Stimulated activated effector memory CD8-positive, alpha-beta T cell treated with anti-CD3 and anti-CD28 coated beads, Interleukin-12 subunit alpha, Interleukin-12 subunit beta, amount 100 ng/mL, for 72 hours (primary cell): ENCODE measurements around the gene CEMIP.
"Not testable (repeated sequence)": the region's sequence is repeated elsewhere in the genome, so short reads cannot be mapped to it uniquely, and the experiment has no call there.

Source experiments
- ATAC-seq: fragments of 150-1000 bp; cut with Tn5 transposase; 2 replicates; pipeline ENCODE4 v1.10.0; 2021
- DNase-seq, 2 donors: peaks; one replicate each; pipeline ENCODE4 v3.0.0; 2021 to 2022; ENCODE audit warnings: low spot score in 2 of 2
- H3K27ac Mint-ChIP-seq: one replicate; pipeline ENCODE4 v1.8.0; 2022; ENCODE audit warnings: mild to moderate bottlenecking, mixed read lengths
- H3K36me3 Mint-ChIP-seq: one replicate; pipeline ENCODE4 v1.8.0; 2022; ENCODE audit warnings: mild to moderate bottlenecking, mixed read lengths
- H3K4me1 Mint-ChIP-seq: one replicate; pipeline ENCODE4 v1.8.0; 2022; ENCODE audit warnings: mixed read lengths
- H3K4me3 Mint-ChIP-seq: one replicate; pipeline ENCODE4 v1.8.0; 2022; ENCODE audit warnings: mild to moderate bottlenecking, mixed read lengths
- H3K9me3 Mint-ChIP-seq: one replicate; pipeline ENCODE4 v1.8.0; 2022; ENCODE audit warnings: mixed read lengths

CEMIP gene

DNA sequence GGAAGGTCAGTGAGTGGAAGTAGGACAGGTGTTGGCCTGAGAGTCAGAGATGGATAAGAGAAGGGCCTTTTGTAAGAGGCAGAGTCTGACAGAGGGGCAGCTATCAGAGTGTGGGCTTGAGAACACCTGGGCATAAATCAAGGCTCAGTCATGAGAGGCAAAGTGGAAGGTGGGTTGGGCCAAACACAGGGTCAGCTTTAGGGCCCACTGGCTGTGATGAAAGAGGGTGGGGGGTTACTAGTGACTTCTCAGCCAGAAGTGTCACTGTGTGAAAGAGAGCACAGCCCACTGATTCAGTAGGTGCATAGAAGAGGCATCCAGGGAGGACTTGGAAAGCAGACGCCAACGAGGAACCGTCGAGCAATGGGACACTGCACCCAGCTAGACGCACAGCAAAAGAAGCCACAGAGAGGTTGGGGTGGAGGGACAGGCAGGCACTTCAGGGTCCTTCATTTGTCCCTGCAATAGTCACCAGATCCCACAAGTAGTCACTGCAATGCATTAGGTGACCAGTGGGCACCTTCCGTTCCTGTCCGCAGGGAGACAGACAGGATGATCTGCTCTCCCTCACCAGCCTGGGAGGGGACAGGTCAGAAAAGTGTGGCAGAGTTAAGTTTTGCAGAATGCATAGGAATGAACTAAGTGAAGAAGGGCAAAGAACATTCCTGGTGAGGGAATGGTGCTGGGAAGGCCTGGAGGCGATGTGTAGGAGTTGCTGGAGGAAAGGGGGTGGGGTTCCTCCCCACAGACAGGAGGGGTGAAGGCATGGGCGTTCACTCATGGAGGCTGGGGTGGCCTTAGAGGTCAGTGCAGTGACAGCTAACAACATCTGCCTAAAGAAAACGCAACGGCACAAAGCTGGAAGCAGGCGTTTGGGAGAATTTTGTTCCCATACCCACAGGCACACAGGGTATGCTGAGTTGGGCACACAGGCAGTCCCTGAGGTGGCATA is 174.1 kb downstream of the CEMIP start:
- Mint-ChIP-seq H3K36me3 (peaks cover 5% of the 10 kb centered on the region), H3K4me3 (no peak overlapping the region), H3K27ac (peak overlapping the region; percentile 41), H3K4me1 (peaks cover 37% of the 10 kb centered on the region), H3K9me3 (no peaks in the 10 kb centered on the region)
- DNase-seq: no peak
- ATAC-seq: no peak

DNA sequence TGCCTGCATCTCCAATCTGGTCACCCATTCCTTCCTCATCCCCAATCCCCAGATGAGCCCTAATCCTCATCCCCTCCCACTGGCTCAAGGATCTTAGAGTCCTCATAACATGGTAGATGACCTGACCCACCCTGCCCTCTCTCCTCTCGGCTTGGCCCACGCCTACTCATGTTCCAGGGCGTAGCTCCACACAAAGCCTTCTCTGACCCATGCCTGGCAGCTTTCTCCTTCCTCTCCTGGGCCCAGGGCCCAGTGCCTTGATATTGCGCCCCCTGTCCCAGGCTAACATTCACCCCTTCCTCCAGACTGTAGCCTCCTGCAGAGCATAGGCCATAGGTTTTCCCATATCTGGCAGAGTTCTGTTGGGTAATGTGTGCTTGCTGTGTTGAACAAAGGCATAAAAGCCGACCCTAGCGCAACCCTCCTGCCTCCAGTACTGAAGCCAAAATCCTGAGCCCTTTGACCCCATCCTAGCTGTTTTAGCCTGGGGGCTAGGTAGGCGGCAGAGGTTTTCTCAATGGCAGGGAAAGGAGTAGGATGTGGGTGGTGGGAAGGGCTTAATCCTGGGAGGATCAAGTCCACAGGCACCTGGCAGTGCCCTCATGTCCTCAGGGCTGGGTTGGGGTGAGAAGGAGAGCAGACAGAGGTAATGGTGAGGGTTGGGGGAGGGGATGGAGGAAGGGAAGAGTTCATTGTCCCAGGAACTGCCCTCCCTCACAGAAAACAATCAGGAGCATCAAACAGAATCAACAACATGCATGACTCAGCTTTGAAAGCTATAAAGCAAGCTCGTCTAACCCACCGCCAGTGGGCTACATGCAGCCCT is 175.0 kb downstream of the CEMIP start:
- Mint-ChIP-seq H3K4me1 (peaks cover 37% of the 10 kb centered on the region), H3K4me3 (no peak overlapping the region), H3K36me3 (peaks cover 11% of the 10 kb centered on the region), H3K27ac (peak overlapping the region; percentile 46), H3K9me3 (no peaks in the 10 kb centered on the region)
- no peak for DNase-seq
- no peak for ATAC-seq

DNA sequence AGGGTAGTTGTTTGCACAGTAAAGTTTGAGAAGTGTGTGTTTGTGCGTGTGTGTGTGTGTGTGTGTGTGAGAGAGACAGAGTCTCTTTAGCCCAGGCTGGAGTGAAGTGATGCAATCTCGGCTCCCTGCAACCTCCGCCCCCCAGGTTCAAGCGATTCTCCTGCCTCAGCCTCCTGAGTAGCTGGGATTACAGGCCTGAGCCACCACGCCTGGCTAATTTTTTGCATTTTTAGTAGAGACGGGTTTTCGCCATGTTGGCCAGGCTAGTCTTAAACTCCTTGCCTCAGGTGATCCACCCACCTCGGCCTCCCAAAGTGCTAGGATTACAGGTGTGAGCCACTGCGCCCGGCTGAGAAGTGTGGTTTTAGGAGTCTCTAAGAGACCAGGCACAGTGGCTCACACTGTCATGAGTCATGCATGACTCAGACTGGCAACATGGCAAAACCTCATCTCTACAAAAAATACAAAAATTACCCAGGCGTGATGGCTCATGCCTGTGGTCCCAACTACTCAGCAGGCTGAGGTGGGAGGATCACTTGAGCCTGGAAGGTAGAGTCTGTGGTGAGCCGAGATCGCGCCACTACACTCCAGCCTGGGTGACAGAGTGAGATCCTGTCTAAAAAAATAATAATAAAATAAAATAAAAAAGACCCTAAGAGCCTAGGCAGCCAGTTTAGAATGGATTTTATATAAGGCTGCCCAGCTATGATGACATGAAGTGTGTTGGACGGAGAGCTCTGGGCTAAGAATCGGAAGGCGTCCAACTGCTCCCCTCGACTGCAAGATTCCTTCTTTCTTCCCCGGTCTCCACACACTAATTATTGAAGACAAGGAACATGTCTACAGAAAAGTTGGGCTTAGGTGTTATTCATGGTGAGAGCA is 176.6 kb downstream of the CEMIP start:
- ATAC-seq (peak; percentile 99), DNase-seq (peak; percentile 33 to 70)
- peak overlapping the region; percentile 37 for H3K27ac Mint-ChIP-seq
- H3K4me1 Mint-ChIP-seq: peaks cover 37% of the 10 kb centered on the region
- peaks cover 27% of the 10 kb centered on the region for H3K36me3 Mint-ChIP-seq
- not testable (repeated sequence) for H3K9me3 Mint-ChIP-seq, H3K4me3 Mint-ChIP-seq

DNA sequence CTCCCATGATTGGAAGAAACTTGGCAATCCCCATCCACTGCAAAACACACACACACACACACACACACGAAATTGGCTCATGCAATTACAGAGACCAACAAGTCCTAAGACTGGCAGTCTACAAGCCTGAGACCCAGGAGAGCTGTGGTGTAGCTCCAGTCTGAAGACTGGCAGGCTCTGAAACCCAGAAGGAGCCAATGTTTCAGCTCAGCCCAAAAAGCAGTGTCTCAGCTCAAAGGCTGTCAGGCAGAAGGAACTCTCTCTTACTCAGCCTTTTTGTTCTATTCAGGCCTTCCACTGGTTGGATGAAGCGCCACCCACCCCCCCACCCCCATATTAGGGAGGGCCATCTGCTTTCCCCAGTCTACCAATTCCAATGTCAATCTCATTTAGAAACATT is 178.4 kb downstream of the CEMIP start:
- no peak for DNase-seq
- ATAC-seq: no peak

DNA sequence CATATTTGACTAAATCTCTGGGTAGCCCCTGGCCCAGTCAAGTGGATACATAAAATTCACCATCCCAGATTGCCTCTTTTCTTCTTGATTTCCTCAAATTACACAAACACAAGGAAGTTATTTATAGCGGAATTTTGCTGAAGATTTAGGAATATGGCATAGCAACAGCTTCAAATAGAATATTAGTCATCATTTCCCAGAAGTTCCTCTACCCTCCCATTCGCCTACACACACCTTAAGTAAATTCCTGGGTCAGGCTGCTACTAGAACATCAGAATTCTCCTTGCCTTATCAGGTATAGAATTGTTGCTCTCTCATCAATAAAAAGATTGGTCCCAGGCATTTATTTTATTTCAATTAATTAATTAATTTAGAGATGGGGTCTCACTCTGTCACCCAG is 178.8 kb downstream of the CEMIP start:
- no peaks in the 10 kb centered on the region for H3K9me3 Mint-ChIP-seq
- H3K4me3 Mint-ChIP-seq: no peak overlapping the region
- H3K36me3 Mint-ChIP-seq: peaks cover 34% of the 10 kb centered on the region
- peaks cover 46% of the 10 kb centered on the region for H3K4me1 Mint-ChIP-seq
- no peak for DNase-seq
- ATAC-seq: no peak
- H3K27ac Mint-ChIP-seq: no peak overlapping the region

More for the DNA sequence above, 178.4 kb downstream of the CEMIP start:
- Mint-ChIP-seq H3K4me1 (peaks cover 46% of the 10 kb centered on the region), H3K4me3 (no peak overlapping the region), H3K9me3 (no peaks in the 10 kb centered on the region), H3K36me3 (peaks cover 34% of the 10 kb centered on the region), H3K27ac (peak overlapping the region; percentile 36)

DNA sequence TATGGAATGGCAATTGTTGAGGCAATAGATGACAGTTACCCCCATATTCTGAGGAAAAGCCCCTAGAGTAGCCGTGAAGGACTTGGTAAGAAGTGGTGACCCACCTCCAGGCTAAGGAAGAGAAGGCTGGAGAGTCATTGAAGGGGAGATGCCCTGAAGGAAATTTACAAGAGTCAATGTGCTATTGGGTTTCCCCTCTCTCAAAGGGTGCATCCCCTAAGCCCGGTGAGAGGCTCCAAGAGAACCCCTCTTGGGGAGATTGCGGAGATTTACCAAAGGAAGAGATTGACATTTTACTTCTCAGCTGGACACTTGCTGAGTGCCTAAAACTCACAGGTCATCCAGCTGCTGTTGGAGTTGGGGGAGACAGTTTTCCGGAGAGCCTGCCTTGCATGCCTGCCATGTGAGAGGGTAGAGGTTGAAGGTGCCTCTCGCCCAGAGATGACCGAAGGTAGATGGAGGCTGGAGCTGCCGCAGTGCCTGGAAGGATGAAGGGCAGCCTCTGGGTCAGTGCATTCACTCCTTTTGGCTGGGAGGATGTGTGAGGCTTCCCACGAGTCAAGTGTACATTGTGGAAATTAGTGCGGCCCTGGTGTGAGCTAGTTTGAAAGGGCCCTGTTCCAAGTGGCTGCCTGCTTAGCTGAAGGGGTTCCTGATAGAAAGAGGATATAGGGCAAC is 179.8 kb downstream of the CEMIP start:
- Mint-ChIP-seq H3K4me1 (peaks cover 44% of the 10 kb centered on the region), H3K9me3 (no peaks in the 10 kb centered on the region), H3K4me3 (no peak overlapping the region), H3K36me3 (peaks cover 34% of the 10 kb centered on the region), H3K27ac (no peak overlapping the region)
- DNase-seq (no peak), ATAC-seq (no peak)

DNA sequence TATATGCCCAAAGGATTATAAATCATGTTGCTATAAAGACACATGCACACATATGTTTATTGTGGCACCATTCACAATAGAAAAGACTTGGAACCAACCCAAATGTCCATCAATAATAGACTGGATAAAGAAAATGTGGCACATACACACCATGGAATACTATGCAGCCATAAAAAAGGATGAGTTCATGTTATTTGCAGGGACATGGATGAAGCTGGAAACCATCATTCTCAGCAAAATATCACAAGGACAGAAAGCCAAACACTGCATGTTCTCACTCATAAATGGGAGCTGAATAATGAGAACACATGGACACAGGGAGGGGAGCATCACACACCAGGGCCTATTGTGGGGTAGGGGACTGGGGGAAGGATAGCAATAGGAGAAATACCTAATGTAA is 186.3 kb downstream of the CEMIP start:
- H3K4me3 Mint-ChIP-seq, H3K9me3 Mint-ChIP-seq: not testable (repeated sequence)

DNA sequence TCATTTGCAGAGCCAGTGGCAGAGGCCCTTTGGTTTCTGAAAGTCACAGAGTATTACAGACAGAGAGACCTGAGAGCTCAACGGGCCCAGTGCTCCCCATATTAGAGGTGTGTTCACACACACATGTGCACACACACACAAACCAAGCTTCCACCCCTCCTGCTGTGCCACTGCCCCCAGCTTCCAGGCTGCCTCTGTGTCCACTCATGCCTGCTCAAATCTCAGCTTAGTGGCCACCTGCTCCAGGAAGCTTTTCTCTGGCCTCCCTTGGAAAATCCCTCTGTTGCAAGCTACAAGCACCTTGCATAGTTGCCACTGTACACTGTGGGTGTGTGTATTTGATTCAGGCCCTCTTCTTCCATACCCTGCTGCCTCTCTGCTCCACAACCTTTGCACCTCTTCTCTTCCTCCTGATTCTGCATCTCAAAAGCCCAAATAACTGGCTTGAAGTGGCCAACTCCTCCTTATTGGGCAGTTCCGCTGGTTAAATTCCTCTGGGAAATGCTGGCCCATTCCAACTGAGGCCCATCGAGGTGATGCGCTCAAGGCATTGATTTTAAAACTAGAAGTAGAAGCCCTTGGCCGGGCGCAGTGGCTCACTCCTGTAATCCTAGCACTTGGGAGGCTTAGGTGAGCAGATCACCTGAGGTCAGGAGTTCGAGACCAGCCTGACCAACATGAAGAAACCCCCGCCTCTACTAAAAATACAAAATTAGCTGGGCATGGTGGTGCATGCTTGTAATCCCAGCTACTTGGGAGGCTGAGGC is 187.4 kb downstream of the CEMIP start:
- H3K9me3 Mint-ChIP-seq: no peaks in the 10 kb centered on the region

More for the DNA sequence above, 186.3 kb downstream of the CEMIP start:
- not testable (repeated sequence) for DNase-seq, ATAC-seq, H3K27ac Mint-ChIP-seq
- peaks cover 31% of the 10 kb centered on the region for H3K4me1 Mint-ChIP-seq
- H3K36me3 Mint-ChIP-seq: peaks cover 50% of the 10 kb centered on the region

DNA sequence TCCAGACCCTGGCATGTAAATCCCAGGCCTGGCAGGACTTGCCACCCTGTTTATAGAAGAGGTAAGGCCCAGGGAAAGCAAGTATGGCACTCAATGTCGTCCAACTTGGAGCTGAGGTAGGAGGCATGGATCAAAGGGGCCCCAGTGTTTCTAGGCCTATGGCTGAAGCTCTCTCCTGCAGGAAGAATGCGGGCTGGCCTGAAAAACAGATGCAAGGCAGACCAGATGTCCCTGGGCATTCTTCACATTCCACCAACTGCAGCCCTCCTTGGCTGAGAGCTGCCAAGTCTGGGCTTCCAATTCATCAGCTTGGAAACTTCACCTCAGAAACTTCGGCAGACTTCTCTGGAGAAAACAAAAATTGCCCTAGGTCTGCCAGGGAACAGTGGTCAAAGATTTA is 188.3 kb downstream of the CEMIP start:
- Mint-ChIP-seq H3K36me3 (peaks cover 54% of the 10 kb centered on the region), H3K9me3 (no peaks in the 10 kb centered on the region), H3K4me3 (no peak overlapping the region), H3K27ac (no peak overlapping the region), H3K4me1 (peaks cover 23% of the 10 kb centered on the region)
- ATAC-seq (no peak), DNase-seq (no peak)

More for the DNA sequence above, 187.4 kb downstream of the CEMIP start:
- Mint-ChIP-seq H3K27ac (no peak overlapping the region), H3K4me1 (peaks cover 31% of the 10 kb centered on the region), H3K4me3 (no peak overlapping the region), H3K36me3 (peaks cover 46% of the 10 kb centered on the region)
- ATAC-seq (no peak), DNase-seq (no peak)

DNA sequence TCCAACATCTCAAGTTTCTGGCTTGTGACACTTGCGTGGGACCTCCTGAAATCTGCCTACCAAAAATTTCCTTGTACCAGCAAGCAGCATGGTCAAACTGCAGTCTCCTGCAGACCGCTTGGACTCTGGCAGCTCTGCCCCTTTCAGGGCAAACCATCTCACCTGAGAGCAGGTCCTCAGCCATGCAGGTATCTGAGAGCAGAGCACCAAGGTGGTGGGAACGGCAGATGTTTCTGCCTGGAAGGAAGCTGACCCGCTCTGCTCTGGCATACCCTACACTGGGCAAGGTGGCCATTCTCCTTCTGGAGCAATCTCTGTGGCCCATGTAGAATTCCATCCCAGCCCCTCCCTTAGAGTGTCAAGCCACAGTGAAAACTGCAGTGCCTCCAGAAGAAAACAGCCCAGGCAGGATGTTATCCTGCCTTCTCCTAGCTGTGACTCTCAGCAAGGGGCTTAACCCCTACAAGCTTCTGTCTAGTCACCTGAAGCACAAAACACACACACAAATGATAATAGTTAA is 188.9 kb downstream of the CEMIP start:
- peaks cover 17% of the 10 kb centered on the region for H3K4me1 Mint-ChIP-seq
- H3K4me3 Mint-ChIP-seq: no peak overlapping the region
- ATAC-seq (no peak), DNase-seq (no peak)
- H3K27ac Mint-ChIP-seq: no peak overlapping the region
- H3K36me3 Mint-ChIP-seq: peaks cover 56% of the 10 kb centered on the region
- no peaks in the 10 kb centered on the region for H3K9me3 Mint-ChIP-seq

DNA sequence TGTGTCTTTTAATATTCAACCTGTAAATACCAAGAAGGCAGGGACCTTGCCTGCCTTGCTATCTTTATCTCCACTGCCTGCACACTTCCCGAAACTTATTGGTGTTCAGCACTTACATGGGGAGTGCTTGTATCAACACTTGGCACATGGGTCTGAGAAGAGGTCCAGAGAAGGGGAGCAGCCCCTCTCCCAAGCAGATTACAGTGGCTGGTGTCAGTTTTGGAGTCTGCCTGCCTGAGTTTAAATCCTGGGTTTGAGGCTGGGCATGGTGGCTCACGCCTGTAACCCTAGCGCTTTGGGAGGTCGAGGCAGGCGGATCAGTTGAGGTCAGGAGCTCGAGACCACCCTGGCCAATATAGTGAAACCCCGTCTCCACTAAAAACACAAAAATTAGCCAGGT is 190.1 kb downstream of the CEMIP start:
- ATAC-seq: no peak
- Mint-ChIP-seq H3K4me1 (peaks cover 12% of the 10 kb centered on the region), H3K27ac (no peak overlapping the region), H3K9me3 (no peaks in the 10 kb centered on the region), H3K4me3 (no peak overlapping the region), H3K36me3 (peaks cover 64% of the 10 kb centered on the region)
- no peak for DNase-seq

DNA sequence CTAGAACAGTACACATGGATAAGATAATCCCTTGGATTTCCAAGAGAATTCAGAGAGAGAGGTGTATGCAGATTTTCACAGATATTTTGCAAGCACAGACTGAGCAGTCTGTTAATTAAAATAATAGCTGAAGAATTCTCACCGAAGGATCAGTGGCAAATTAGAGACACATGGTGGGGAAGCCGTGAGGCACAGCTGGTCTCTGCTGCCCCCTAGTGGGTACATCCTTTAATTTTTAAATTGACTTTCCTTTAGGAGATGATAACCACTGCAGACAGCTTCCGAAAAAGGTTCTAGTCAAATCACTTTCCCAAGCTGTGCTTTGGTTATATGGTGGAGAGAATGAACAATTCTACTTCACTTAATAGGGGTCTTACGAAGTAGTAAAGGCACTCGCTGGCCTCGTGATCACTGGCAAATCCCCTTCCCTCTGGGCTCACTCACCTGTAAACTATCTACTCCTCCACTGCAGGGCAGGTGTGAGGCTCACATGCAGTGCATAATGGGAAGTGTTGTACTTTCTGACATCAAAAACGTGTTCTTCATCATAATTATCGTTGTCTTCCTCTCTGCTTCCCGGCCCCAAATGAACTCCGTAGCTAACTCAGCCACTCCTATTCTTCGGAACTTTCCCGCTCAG is 191.0 kb downstream of the CEMIP start:
- peak overlapping the region; percentile 43 for H3K27ac Mint-ChIP-seq
- H3K9me3 Mint-ChIP-seq: no peaks in the 10 kb centered on the region
- peaks cover 64% of the 10 kb centered on the region for H3K36me3 Mint-ChIP-seq
- peak; percentile 49 for ATAC-seq
- peak; percentile 53 to 74 for DNase-seq
- H3K4me3 Mint-ChIP-seq: no peak overlapping the region
- H3K4me1 Mint-ChIP-seq: peaks cover 6% of the 10 kb centered on the region

DNA sequence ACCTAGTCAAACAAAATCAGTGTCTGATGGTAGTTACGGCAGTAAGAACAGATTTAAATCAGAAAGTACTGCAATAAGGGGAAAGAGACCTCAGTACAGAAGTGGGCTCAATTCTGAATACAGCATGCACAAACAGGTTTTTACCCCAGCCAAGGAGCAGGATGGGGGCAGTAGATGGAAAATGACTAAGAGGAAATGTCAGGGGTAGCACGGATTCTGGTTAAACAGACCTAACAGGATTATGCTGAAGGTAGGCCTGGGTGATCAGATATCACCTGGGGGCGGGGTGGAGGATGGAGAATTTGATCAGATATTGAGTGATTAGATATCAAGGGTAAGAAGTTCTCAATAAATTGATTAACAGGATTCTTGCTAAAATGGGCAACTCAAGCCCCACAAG is 191.5 kb downstream of the CEMIP start:
- no peak for ATAC-seq
- Mint-ChIP-seq H3K4me3 (no peak overlapping the region), H3K27ac (peak overlapping the region; percentile 43), H3K36me3 (peaks cover 64% of the 10 kb centered on the region), H3K9me3 (no peaks in the 10 kb centered on the region), H3K4me1 (peaks cover 11% of the 10 kb centered on the region)
- no peak for DNase-seq
